ENCODE results near the gene HDLBP.

Gene HDLBP

DNA sequence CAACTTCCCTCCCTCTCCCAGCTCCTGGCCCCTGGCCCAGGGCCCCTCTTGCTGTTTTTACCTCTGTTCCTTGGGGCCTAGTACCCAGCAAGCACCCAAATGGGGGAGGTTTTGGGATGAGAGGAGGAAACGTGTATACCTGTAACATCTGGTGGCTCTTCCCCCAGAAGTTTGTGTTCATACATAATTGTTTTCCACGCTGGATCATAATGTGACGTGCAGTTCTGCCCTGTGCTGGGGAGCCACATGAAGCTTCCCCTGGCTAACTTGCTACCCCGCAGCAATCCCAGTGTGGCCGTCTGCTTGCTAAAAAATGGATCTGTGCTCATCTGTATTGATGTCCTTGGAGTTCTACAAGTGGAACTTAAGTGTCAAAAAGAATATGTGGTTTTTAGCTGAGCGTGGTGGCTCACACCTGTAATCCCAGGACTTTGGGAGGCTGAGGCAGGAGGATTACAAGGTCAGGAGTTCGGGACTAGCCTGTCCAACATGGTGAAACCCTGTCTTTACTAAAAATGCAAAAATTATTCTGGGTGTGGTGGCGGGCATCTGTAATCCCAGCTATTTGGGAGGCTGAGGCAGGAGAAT is 90.5 kb downstream of the HDLBP start:
- DNase-seq (no peak), ATAC-seq (replicated peaks) (peak in 1 of 2 donors; percentile 4)
- Mint-ChIP-seq H3K4me1 (peaks cover 10 to 16% of the 10 kb centered on the region in 2 donors), H3K27ac (peak overlapping the region; percentile 44), H3K36me3 (peaks cover 33 to 44% of the 10 kb centered on the region in 2 donors), H3K9me3 (no peaks in the 10 kb centered on the region), H3K4me3 (peak overlapping the region in 1 of 2 donors; percentile 22), H3K27me3 (peaks cover 0 to 5% of the 10 kb centered on the region in 2 donors)

- H3K27ac Mint-ChIP-seq = peak overlapping the region; percentile 44
- DNase-seq = no peak
- ATAC-seq (replicated peaks) = peak; percentile 5 to 22
- peaks cover 30 to 40% of the 10 kb centered on the region in 2 donors for H3K36me3 Mint-ChIP-seq
- peak overlapping the region in 1 of 2 donors; percentile 22 for H3K4me3 Mint-ChIP-seq
- peaks cover 0 to 5% of the 10 kb centered on the region in 2 donors for H3K27me3 Mint-ChIP-seq
- no peaks in the 10 kb centered on the region for H3K9me3 Mint-ChIP-seq
- H3K4me1 Mint-ChIP-seq = peaks cover 10 to 18% of the 10 kb centered on the region in 2 donors
Measured at GRCh38 chr2:241224018-241224850, 91.2 kb downstream of the HDLBP start.

- Mint-ChIP-seq H3K36me3 (peaks cover 25 to 34% of the 10 kb centered on the region in 2 donors), H3K27ac (peak overlapping the region; percentile 71), H3K27me3 (peaks cover 0 to 5% of the 10 kb centered on the region in 2 donors), H3K4me3 (no peak overlapping the region), H3K9me3 (no peaks in the 10 kb centered on the region), H3K4me1 (peaks cover 12 to 26% of the 10 kb centered on the region in 2 donors)
- ATAC-seq (replicated peaks) (peak in 1 of 2 donors; percentile 30), DNase-seq (no peak)
Measured at GRCh38 chr2:241223211-241224017, 92.1 kb downstream of the HDLBP start.

DNA sequence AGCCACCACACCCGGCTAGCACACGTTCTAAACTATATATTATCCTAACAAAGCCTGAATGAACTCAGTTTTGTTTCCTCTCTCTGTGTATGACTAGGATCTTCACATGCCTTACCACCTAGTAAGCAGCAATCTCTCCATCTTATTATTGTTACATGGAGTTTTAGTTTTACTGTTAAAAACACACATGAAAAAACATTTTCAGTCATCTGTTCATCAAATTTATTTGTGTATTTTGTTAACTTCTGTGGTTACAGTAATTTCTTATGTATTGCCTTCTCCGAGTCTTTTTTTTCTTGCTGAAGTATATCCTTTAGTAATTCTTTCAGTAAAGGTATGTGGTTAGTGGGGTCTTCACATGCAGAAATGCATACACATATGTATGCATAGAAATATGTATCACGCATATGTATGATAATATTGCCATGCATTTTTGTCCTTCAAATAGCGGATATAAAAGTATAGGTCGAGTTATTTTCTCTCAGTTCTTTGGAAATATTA is 95.6 kb downstream of the HDLBP start:
- Mint-ChIP-seq H3K27me3 (peaks cover 0 to 5% of the 10 kb centered on the region in 2 donors), H3K36me3 (peaks cover 2 to 5% of the 10 kb centered on the region in 2 donors), H3K4me1 (peaks cover 15 to 27% of the 10 kb centered on the region in 2 donors), H3K4me3 (no peak overlapping the region), H3K27ac (no peak overlapping the region), H3K9me3 (no peaks in the 10 kb centered on the region)
- ATAC-seq (replicated peaks) (no peak), DNase-seq (no peak)

DNA sequence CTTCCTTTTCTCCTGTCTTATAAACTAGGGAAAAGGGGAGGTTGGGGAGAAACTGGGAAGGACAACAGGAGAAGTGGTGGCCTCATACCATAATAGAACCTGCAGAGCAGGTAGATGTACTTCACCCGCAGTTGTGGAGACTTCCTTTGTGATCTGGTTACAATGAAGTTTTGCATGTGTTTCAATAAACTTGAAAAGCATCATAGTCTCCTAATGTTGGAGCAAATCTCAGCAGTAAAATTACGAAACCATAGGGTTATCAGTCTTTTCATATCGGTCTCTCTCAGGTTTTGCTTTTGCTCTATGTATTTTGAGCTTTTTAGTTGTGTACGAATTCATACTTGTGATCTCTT is 96.5 kb downstream of the HDLBP start:
- no peaks in the 10 kb centered on the region for H3K36me3 Mint-ChIP-seq
- H3K4me3 Mint-ChIP-seq = peak overlapping the region; percentile 84 to 91
- peaks cover 12 to 18% of the 10 kb centered on the region in 2 donors for H3K4me1 Mint-ChIP-seq
- H3K27ac Mint-ChIP-seq = no peak overlapping the region
- DNase-seq (no peak), ATAC-seq (replicated peaks) (no peak)
- no peaks in the 10 kb centered on the region for H3K27me3 Mint-ChIP-seq
- no peaks in the 10 kb centered on the region for H3K9me3 Mint-ChIP-seq

DNA sequence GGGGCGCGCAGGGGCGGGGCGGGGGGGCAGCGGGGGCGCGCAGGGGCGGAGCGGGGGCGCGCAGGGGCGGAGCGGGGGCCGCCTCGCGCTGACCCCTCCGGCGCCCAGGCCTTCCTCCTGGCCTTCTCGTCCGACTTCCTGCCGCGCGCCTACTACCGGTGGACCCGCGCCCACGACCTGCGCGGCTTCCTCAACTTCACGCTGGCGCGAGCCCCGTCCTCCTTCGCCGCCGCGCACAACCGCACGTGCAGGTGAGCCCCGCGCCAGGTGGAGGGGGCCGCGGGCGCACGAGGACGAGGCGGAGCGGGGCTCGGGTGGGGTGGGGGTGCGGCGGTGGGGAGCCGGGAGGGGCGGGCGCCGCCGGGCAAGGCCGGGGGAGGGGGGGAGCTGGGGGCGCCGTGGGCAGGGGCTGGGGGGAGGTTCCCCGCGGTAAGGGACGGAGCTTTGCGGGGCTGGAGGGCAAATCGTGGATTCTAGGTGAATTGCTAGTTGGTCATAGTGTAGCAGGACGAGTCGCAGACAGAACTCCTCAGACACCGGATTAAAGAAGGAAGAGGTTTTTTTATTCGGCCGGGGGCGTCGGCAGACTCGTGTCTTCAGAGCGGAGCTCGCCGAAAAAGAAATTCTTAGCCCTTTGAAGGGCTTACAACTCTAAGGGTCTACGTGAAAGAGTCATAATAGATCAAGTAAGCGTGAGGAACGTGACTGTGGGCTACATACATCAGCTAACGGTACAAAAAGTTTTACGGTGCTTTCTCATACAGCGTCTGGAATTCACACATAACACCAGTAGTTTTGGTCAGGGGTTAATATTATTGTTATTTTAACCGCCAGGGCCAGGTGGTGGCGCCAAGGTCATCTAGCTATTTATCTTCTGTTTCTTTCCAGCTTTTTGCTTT is 97.1 kb downstream of the HDLBP start:
- Mint-ChIP-seq H3K27ac (peak overlapping the region; percentile 83), H3K27me3 (no peaks in the 10 kb centered on the region), H3K36me3 (no peaks in the 10 kb centered on the region), H3K4me1 (peaks cover 11 to 12% of the 10 kb centered on the region in 2 donors), H3K4me3 (peak overlapping the region; percentile 84 to 91), H3K9me3 (no peaks in the 10 kb centered on the region)
- DNase-seq (peak; percentile 31), ATAC-seq (replicated peaks) (peak; percentile 45 to 49)

DNA sequence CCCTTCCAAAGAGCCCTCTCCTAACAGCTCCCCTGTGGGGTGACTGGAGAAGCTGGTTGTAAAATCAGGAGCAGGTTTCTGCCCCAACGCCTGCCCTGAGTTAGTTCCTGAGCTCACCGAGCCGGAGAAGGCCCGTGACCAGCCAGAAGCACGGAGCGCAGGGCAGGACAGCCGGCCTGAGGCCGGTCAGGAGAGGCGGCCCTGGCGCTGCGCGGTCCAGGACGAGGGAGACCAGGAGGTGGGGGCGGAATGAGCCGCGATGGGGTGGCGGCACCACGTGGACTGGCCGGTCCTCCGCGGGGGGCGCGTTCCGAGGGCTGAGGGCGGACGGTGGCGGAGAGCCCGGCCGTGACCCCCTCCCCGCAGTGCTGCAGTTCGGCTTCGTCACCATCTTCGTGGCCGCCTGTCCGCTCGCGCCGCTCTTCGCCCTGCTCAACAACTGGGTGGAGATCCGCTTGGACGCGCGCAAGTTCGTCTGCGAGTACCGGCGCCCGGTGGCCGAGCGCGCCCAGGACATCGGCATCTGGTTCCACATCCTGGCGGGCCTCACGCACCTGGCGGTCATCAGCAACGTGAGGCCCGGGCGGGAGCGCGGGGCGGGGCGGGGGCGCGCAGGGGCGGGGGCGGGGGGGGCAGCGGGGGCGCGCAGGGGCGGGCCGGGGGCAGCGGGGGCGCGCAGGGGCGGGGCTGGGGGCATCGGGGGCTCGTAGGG is 98.0 kb downstream of the HDLBP start:
- no peaks in the 10 kb centered on the region for H3K27me3 Mint-ChIP-seq

GRCh38 chr2:241216211-241216761 is 99.2 kb downstream of the HDLBP start:
- Mint-ChIP-seq H3K27me3 (no peaks in the 10 kb centered on the region), H3K9me3 (no peaks in the 10 kb centered on the region), H3K4me1 (peaks cover 5 to 11% of the 10 kb centered on the region in 2 donors), H3K36me3 (no peaks in the 10 kb centered on the region), H3K4me3 (peak overlapping the region; percentile 21 to 33), H3K27ac (no peak overlapping the region)
- DNase-seq (no peak), ATAC-seq (replicated peaks) (no peak)

More for the DNA sequence above, 98.0 kb downstream of the HDLBP start:
- ATAC-seq (replicated peaks) (peak; percentile 67 to 74), DNase-seq (peak; percentile 61)
- Mint-ChIP-seq H3K4me1 (peaks cover 5 to 11% of the 10 kb centered on the region in 2 donors), H3K9me3 (no peaks in the 10 kb centered on the region), H3K4me3 (peak overlapping the region; percentile 83 to 86), H3K27ac (peak overlapping the region; percentile 89), H3K36me3 (no peaks in the 10 kb centered on the region)

GRCh38 chr2:241215421-241215820 is 100.1 kb downstream of the HDLBP start:
- H3K9me3 Mint-ChIP-seq = no peaks in the 10 kb centered on the region
- ATAC-seq (replicated peaks) = no peak
- H3K27me3 Mint-ChIP-seq = no peaks in the 10 kb centered on the region
- no peak for DNase-seq
- peaks cover 5 to 11% of the 10 kb centered on the region in 2 donors for H3K4me1 Mint-ChIP-seq
- no peak overlapping the region for H3K27ac Mint-ChIP-seq
- H3K36me3 Mint-ChIP-seq = no peaks in the 10 kb centered on the region
- H3K4me3 Mint-ChIP-seq = no peak overlapping the region

DNA sequence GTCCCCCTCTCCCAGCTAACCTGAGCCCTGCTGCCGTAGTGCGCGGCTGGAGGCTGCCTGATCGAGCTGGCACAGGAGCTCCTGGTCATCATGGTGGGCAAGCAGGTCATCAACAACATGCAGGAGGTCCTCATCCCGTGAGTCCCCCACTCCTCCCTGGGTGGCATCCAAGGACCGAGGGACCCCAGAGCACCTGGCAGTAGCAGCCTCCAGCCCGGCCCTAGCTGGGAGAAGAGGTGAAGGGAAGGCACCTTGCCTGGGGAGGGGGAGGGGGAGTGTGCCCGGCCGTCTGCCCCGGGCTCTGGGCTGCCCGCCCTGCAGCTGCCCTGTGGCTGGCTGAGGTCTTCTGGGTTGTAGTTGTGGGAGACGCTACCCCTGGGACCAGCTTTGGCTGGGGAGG is 100.7 kb downstream of the HDLBP start:
- no peaks in the 10 kb centered on the region for H3K9me3 Mint-ChIP-seq
- no peak for ATAC-seq (replicated peaks)
- H3K36me3 Mint-ChIP-seq = no peaks in the 10 kb centered on the region
- H3K27ac Mint-ChIP-seq = no peak overlapping the region
- H3K27me3 Mint-ChIP-seq = no peaks in the 10 kb centered on the region
- peaks cover 5 to 11% of the 10 kb centered on the region in 2 donors for H3K4me1 Mint-ChIP-seq
- DNase-seq = no peak
- no peak overlapping the region for H3K4me3 Mint-ChIP-seq

GRCh38 chr2:241214209-241214608 is 101.3 kb downstream of the HDLBP start:
- ATAC-seq (replicated peaks) = no peak
- H3K27ac Mint-ChIP-seq = no peak overlapping the region
- H3K27me3 Mint-ChIP-seq = no peaks in the 10 kb centered on the region
- H3K4me1 Mint-ChIP-seq = peaks cover 5 to 9% of the 10 kb centered on the region in 2 donors
- no peaks in the 10 kb centered on the region for H3K9me3 Mint-ChIP-seq
- no peaks in the 10 kb centered on the region for H3K36me3 Mint-ChIP-seq
- no peak for DNase-seq
- no peak overlapping the region for H3K4me3 Mint-ChIP-seq

- no peaks in the 10 kb centered on the region for H3K9me3 Mint-ChIP-seq
- no peak overlapping the region for H3K27ac Mint-ChIP-seq
- H3K4me1 Mint-ChIP-seq = peaks cover 3% of the 10 kb centered on the region in 2 donors
- ATAC-seq (replicated peaks) (no peak), DNase-seq (no peak)
- no peaks in the 10 kb centered on the region for H3K27me3 Mint-ChIP-seq
- H3K4me3 Mint-ChIP-seq = no peak overlapping the region
- no peaks in the 10 kb centered on the region for H3K36me3 Mint-ChIP-seq
Measured at GRCh38 chr2:241213567-241213966, 101.9 kb downstream of the HDLBP start.

DNA sequence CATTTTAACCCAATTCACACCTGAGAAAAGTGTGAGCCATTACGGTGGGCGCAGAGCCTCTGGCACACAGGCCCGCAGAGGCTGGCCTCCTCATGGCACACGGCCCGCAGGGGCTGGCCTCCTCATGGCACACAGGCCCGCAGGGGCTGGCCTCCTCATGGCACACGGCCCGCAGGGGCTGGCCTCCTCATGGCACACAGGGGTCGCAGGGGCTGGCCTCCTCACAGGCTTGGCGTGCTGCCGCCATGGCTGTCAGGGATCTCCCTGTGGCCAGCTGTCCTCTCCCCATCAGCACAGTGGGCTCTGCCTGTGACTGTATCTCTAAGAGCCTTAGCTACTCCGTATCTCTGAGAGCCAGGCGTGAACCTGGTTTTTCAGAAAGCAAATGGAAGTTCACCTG is 102.4 kb downstream of the HDLBP start:
- H3K27ac Mint-ChIP-seq = no peak overlapping the region
- no peak for ATAC-seq (replicated peaks)
- H3K27me3 Mint-ChIP-seq = no peaks in the 10 kb centered on the region
- no peak overlapping the region for H3K4me3 Mint-ChIP-seq
- no peaks in the 10 kb centered on the region for H3K36me3 Mint-ChIP-seq
- DNase-seq = no peak
- peaks cover 0 to 1% of the 10 kb centered on the region in 2 donors for H3K4me1 Mint-ChIP-seq
- H3K9me3 Mint-ChIP-seq = no peaks in the 10 kb centered on the region
